HepG2 (cell line): ENCODE measurements around the gene KCNJ14. TPM values are rescaled to one million over a fixed set of nuclear protein-coding genes. Genes with fewer than 3 reads are reported as not detected.
A peak's percentile ranks its signal among the peaks of the same experiment; 100 is the strongest.

Experiments
- AHDC1 ChIP-seq: sonication (generic); formaldehyde crosslinking; IDR thresholded peaks from 2 replicates; pipeline ENCODE4 v1.5.1; 2020; ENCODE audit warnings: mild to moderate bottlenecking, missing genetic modification reagents, borderline replicate concordance
- HOXA7 ChIP-seq: sonication (generic); formaldehyde crosslinking; IDR thresholded peaks from 2 replicates; pipeline ENCODE4 v1.8.1; 2022; ENCODE audit warnings: mild to moderate bottlenecking, missing genetic modification reagents, moderate library complexity
- KLF11 ChIP-seq: IDR thresholded peaks from 2 replicates; pipeline ENCODE4 v1.6.1; 2016; ENCODE audit warnings: missing compliant biosample characterization
- MAF1 ChIP-seq: sonication (generic); formaldehyde crosslinking; IDR thresholded peaks from 2 replicates; pipeline ENCODE4 v1.5.0; 2020; ENCODE audit warnings: missing genetic modification reagents, borderline replicate concordance
- MLLT10 ChIP-seq: sonication (generic); formaldehyde crosslinking; IDR thresholded peaks from 2 replicates; pipeline ENCODE4 v1.4.0; 2020; ENCODE audit warnings: missing genetic modification reagents
- NBN ChIP-seq: fragments of 450-650 bp; conservative IDR thresholded peaks from 2 replicates; pipeline ENCODE4 v1.6.1; 2017
- NFYC ChIP-seq: IDR thresholded peaks from 2 replicates; pipeline ENCODE4 v1.6.1; 2016; ENCODE audit warnings: missing genetic modification reagents, missing compliant biosample characterization
- RCOR2 ChIP-seq: IDR thresholded peaks from 2 replicates; pipeline ENCODE4 v1.6.1; 2016; ENCODE audit warnings: missing biosample characterization, missing genetic modification reagents
- RFX1 ChIP-seq: fragments of 450-650 bp; IDR thresholded peaks from 2 replicates; pipeline ENCODE4 v1.6.1; 2017
- SIX1 ChIP-seq: sonication (generic); formaldehyde crosslinking; IDR thresholded peaks from 2 replicates; pipeline ENCODE4 v1.4.0; 2020; ENCODE audit warnings: missing genetic modification reagents, borderline replicate concordance
- TP53 ChIP-seq: sonication (generic); formaldehyde crosslinking; conservative IDR thresholded peaks from 2 replicates; pipeline ENCODE4 v1.4.0; 2020; ENCODE audit warnings: missing genetic modification reagents
- ZBTB46 ChIP-seq: sonication (generic); formaldehyde crosslinking; IDR thresholded peaks from 2 replicates; pipeline ENCODE4 v1.4.0; 2020; ENCODE audit warnings: mild to moderate bottlenecking, missing genetic modification reagents, borderline replicate concordance
- ZC3H13 ChIP-seq: sonication (generic); formaldehyde crosslinking; IDR thresholded peaks from 2 replicates; pipeline ENCODE4 v1.8.1; 2023; ENCODE audit warnings: mild to moderate bottlenecking, missing genetic modification reagents, moderate library complexity
- ZNF446 ChIP-seq: sonication (generic); formaldehyde crosslinking; IDR thresholded peaks from 2 replicates; pipeline ENCODE4 v1.5.0; 2020; ENCODE audit warnings: mild to moderate bottlenecking, missing genetic modification reagents
- ZNF546 ChIP-seq: sonication (generic); formaldehyde crosslinking; conservative IDR thresholded peaks from 2 replicates; pipeline ENCODE4 v1.8.1; 2023; ENCODE audit warnings: mild to moderate bottlenecking, missing genetic modification reagents
- ZNF552 ChIP-seq: sonication (generic); formaldehyde crosslinking; IDR thresholded peaks from 2 replicates; pipeline ENCODE4 v1.9.0; 2022; ENCODE audit warnings: missing genetic modification reagents, mild to moderate bottlenecking, borderline replicate concordance
- ZNF572 ChIP-seq: sonication (generic); formaldehyde crosslinking; IDR thresholded peaks from 2 replicates; pipeline ENCODE4 v1.5.1; 2020; ENCODE audit warnings: mild to moderate bottlenecking, missing genetic modification reagents
- ZNF574 ChIP-seq: sonication (generic); formaldehyde crosslinking; IDR thresholded peaks from 2 replicates; pipeline ENCODE4 v1.4.0; 2020; ENCODE audit warnings: missing genetic modification reagents
- ZNF704 ChIP-seq: sonication (generic); formaldehyde crosslinking; IDR thresholded peaks from 2 replicates; pipeline ENCODE4 v1.8.1; 2023; ENCODE audit warnings: mild to moderate bottlenecking, inconsistent platforms, moderate library complexity, missing genetic modification reagents, borderline replicate concordance
- polyA plus RNA-seq, 8 experiments: library from polyadenylated mRNA; depleted of rRNA in 3 of 8; stranded (reverse) in 7 of 8; unstranded in 1 of 8; fragments of >200 nt; fragmentation: Illumina TruSeq in 4 of 8; extraction: Trizol in 4 of 8; gene quantifications; 2 replicates each; pipeline versions ENCODE4 v1.2.1 to v1.2.3, GENCODE V29; 2011 to 2016; ENCODE audit warnings: low read depth in 4 of 8, missing spikeins in 1 of 8, mixed read lengths in 1 of 8; ENCODE audit not compliant: insufficient read depth in 1 of 8
- total RNA-seq, 5 experiments: library from RNA; depleted of rRNA; stranded (reverse); fragments of >200 nt; fragmentation: Illumina TruSeq; extraction: Trizol; gene quantifications; 2 replicates each; pipeline ENCODE4 v1.2.3, GENCODE V29; 2016; ENCODE audit warnings: low read depth in 1 of 5

KCNJ14 gene
- total and polyA plus RNA-seq, 2 of the 13 experiments (the other 11 are each of a cell fraction or from before 2014, with no cell fraction given), result 0.20 to 0.51 TPM

GRCh38 chr19:48445606-48446481, 9.5 kb upstream of the KCNJ14 start, which contains the start of gene GRWD1 (continued):
- no peak for TF ChIP-seq ZBTB46
- TF ChIP-seq ZNF546 (CRISPR knock-in tag), result no peak
- TF ChIP-seq ZNF552 (CRISPR knock-in tag), result no peak
- no peak for TF ChIP-seq RCOR2 (CRISPR knock-in tag)
- TF ChIP-seq KLF11 (CRISPR knock-in tag), result no peak
- TF ChIP-seq NFYC (CRISPR knock-in tag), result no peak
- TF ChIP-seq RFX1, result peak; percentile 62; the same call in 1 of the 2 replicates
- TF ChIP-seq MLLT10, result no peak
- TF ChIP-seq TP53, result no peak
- no peak for TF ChIP-seq ZC3H13
- TF ChIP-seq ZNF704 (CRISPR knock-in tag), result no peak
- peak; percentile 72; the same call in 1 of the 2 replicates for TF ChIP-seq ZNF572 (CRISPR knock-in tag)
- TF ChIP-seq NBN, result no peak
- TF ChIP-seq MAF1, result 0 out of 2 replicates have a peak, but pooled peaks have one; percentile 79
- TF ChIP-seq AHDC1 (CRISPR knock-in tag), result no peak
- no peak for TF ChIP-seq ZNF446 (CRISPR knock-in tag)
- TF ChIP-seq SIX1 (CRISPR knock-in tag), result no peak
- no peak for TF ChIP-seq HOXA7
- peak; percentile 91 for TF ChIP-seq ZNF574 (CRISPR knock-in tag)
